Mucosa of descending colon (tissue), 3 donors: ENCODE data around the gene CD46. TPM values are rescaled to one million over a fixed set of nuclear protein-coding genes. Genes with fewer than 3 reads are reported as not detected.
"Not testable (repeated sequence)": the region's sequence is repeated elsewhere in the genome, so short reads cannot be mapped to it uniquely, and the experiment has no call there.

Experiments
- ATAC-seq: fragments of 200-7000 bp; cut with Tn5 transposase; one replicate; pipeline ENCODE4 v1.9.1; 2020; ENCODE audit warnings: mild to moderate bottlenecking, moderate library complexity
- DNase-seq, 3 donors: peaks; one replicate each; pipeline ENCODE4 v3.0.0-alpha.2; 2020
- H3K36me3 ChIP-seq: fragments of 200-600 bp; one replicate; pipeline ENCODE4 v1.8.0; 2021; ENCODE audit warnings: low read depth, mild to moderate bottlenecking
- H3K4me1 ChIP-seq: fragments of 200-600 bp; one replicate; pipeline ENCODE4 v1.8.0; 2021; ENCODE audit warnings: low read depth, mild to moderate bottlenecking
- H3K4me3 ChIP-seq: fragments of 200-600 bp; one replicate; pipeline ENCODE4 v1.8.0; 2021; ENCODE audit warnings: mild to moderate bottlenecking
- H3K9me3 ChIP-seq: fragments of 200-600 bp; one replicate; pipeline ENCODE4 v1.8.0; 2021; ENCODE audit warnings: mild to moderate bottlenecking
- intact Hi-C, 2 donors: fragments of 100-400 bp; cut with DNase I in 1 of 2; cut with micrococcal nuclease in 1 of 2; formaldehyde crosslinking; loops; one replicate each; pipeline versions ENCODE4 v1.11.0 to v1.11.1; 2022; cut with DNase I, micrococcal nuclease
- total RNA-seq, 3 donors: library from RNA; stranded (reverse); fragmentation: NEBNext Ultra II Directional in 2 of 3; extraction: Animal tissue kit (Norgen Biotek cat#: 25700) in 2 of 3; gene quantifications; one replicate each; pipeline versions ENCODE4 v1.2.1 to v1.2.4, GENCODE V29; 2021 to 2023
- TF ChIP-seq, protein P1 (sequence below): fragments of 200-600 bp; IDR thresholded peaks from one replicate; pipeline ENCODE4 v1.8.0; 2022; ENCODE audit warnings: antibody characterized with exemption, mild to moderate bottlenecking
- donor health status: DM: no; HTN: no; CAD: no; lungs with moderate emphysema.
- donor health status: DM: no; HTN: no; CAD: no.
- donor health status: DM: no; HTN: yes; CAD: no.

CD46 gene
- total RNA-seq, 3 donors from 2014 or later, result 170 to 260 (median 202) TPM

DNA sequence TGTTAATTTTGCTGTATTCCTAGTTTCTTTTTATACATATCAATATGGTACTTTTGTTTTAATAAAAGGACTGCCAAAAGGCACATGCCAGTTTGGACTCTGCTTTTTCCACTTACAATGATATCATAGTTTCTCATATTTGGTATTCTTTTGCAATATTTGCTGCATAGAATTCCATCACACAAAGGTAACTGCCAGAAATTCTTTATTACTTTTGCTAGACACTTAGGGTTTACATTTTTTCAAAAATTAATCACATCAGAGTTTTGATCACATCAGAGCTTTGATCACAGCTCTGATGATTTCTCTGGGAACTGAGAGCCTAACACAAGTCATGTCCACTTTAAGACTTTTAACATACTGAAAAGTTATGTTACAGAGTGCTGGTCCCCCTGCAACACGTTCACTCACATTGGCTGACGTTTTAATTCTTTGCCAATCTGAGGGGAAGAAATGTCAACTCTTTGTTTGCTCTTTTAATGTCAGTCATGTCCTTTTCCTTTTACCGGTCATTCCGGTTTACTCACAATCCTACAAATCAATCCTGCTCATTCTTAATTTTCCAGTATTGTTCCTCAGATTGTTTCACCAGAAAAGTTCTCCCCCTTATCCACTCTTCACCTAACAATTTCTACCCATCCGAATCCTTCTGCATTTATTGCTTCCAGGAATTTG, 1.1 kb upstream of the CD46 start:
- H3K4me1 ChIP-seq, result peaks cover 38% of the 10 kb centered on the region
- TF ChIP-seq, protein P1, sequence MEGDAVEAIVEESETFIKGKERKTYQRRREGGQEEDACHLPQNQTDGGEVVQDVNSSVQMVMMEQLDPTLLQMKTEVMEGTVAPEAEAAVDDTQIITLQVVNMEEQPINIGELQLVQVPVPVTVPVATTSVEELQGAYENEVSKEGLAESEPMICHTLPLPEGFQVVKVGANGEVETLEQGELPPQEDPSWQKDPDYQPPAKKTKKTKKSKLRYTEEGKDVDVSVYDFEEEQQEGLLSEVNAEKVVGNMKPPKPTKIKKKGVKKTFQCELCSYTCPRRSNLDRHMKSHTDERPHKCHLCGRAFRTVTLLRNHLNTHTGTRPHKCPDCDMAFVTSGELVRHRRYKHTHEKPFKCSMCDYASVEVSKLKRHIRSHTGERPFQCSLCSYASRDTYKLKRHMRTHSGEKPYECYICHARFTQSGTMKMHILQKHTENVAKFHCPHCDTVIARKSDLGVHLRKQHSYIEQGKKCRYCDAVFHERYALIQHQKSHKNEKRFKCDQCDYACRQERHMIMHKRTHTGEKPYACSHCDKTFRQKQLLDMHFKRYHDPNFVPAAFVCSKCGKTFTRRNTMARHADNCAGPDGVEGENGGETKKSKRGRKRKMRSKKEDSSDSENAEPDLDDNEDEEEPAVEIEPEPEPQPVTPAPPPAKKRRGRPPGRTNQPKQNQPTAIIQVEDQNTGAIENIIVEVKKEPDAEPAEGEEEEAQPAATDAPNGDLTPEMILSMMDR, result no peak
- ATAC-seq (no peak), DNase-seq (peak in 1 of 3 donors; percentile 9)
- no peak overlapping the region for H3K4me3 ChIP-seq
- intact Hi-C loops, result no loop called here
- H3K9me3 ChIP-seq, result no peaks in the 10 kb centered on the region
- no peaks in the 10 kb centered on the region for H3K36me3 ChIP-seq

DNA sequence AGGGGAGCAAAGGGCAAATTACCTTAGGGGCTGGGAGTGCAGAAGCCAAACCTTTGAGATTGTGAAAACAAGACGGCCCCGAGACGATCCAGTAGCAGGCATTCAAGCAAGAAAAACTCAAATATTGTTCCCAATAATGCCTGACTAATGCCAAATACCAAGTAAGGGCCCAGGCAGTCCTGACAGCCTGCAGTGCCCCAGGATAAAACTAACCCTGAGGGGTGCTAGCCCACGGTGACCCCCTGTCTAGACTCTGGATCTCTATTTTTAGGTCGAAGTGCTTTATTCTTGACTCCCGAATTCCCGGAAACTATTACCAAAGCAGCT, 428 bp upstream of the CD46 start:
- intact Hi-C loops, DNase-seq, ATAC-seq, H3K9me3 ChIP-seq, H3K36me3 ChIP-seq: not testable (repeated sequence)
- H3K4me3 ChIP-seq, result peak overlapping the region; percentile 69
- H3K4me1 ChIP-seq, result peaks cover 44% of the 10 kb centered on the region

DNA sequence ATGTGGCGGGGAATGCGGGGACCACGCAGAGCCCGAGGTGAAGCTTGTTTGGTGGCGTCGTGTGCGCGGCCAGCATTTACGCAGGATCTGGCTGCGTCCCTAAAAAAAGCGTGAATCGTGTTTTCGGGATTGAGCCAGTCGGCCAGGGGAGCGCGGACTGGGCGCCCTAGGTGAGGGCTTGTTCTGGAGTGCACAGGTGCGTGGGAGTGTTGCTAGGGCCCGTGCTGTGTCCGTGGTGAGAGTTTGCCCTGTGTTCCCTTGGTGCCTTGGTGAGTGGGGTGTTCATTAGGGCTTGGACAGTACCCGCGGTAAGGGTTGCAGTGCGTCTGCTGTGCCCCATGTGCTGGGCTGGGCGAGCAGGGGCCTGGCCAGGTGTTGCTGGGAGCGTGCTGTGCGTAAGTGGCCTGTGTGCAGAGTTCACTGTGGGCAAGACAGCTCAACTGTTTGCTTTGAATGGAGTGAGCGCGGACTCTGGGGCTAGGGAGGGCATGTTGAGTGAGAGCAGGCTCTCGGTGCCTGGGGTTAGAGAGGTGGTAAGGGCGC, 673 bp downstream of the CD46 start:
- ATAC-seq, result peak; percentile 71
- H3K4me3 ChIP-seq, result peak overlapping the region; percentile 69
- intact Hi-C loops, result no loop called here
- no peaks in the 10 kb centered on the region for H3K36me3 ChIP-seq
- peaks cover 45% of the 10 kb centered on the region for H3K4me1 ChIP-seq
- DNase-seq, result peak; percentile 77 to 84 (median 80)
- H3K9me3 ChIP-seq, result no peaks in the 10 kb centered on the region
- TF ChIP-seq, protein P1, result no peak

DNA sequence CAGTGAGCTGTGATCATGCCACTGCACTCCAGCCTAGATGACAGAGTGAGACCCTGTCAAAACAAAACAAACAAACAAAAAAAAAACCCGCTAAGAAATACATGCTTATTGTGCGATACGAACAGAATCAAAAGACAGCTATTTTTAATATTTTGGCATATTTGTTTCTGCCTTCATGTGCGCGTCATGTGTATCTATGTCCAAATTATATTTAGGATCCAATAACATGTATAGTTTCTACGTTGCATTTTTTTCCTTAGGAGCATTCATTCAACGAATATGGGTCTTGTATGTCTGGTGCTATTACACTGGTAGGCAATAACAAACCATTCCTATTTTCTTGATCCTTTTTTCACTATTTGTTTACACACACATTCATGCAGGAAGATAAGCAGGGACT, 1.8 kb downstream of the CD46 start:
- intact Hi-C loops, result no loop called here
- no peaks in the 10 kb centered on the region for H3K9me3 ChIP-seq
- ATAC-seq (no peak), DNase-seq (no peak)
- H3K4me3 ChIP-seq, result no peak overlapping the region
- no peaks in the 10 kb centered on the region for H3K36me3 ChIP-seq
- peaks cover 45% of the 10 kb centered on the region for H3K4me1 ChIP-seq
- TF ChIP-seq, protein P1, result no peak

DNA sequence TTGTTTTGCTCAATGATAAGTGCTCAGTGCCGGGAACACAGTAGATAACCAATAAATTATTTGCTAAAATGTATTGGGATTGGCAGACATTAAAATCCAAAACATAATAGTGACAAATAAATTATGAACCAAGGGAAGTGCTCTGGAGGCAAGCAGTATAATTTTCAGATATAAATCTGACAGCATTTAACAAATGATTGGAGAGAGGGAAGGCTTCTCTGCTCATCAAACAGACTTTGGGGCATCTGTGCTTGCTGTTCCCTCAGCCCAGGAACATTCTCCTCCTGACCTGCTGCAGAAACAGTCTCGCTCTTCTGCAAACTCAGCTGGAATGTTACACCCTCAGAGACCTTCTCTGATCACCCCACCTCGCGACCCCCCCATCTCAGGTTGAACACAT, 2.2 kb downstream of the CD46 start:
- Histone ChIP-seq H3K4me1 (peaks cover 45% of the 10 kb centered on the region), H3K4me3 (no peak overlapping the region), H3K9me3 (no peaks in the 10 kb centered on the region), H3K36me3 (no peaks in the 10 kb centered on the region)
- DNase-seq (peak in 1 of 3 donors; percentile 8), ATAC-seq (no peak)
- intact Hi-C loops, result no loop called here
- TF ChIP-seq, protein P1, result no peak

DNA sequence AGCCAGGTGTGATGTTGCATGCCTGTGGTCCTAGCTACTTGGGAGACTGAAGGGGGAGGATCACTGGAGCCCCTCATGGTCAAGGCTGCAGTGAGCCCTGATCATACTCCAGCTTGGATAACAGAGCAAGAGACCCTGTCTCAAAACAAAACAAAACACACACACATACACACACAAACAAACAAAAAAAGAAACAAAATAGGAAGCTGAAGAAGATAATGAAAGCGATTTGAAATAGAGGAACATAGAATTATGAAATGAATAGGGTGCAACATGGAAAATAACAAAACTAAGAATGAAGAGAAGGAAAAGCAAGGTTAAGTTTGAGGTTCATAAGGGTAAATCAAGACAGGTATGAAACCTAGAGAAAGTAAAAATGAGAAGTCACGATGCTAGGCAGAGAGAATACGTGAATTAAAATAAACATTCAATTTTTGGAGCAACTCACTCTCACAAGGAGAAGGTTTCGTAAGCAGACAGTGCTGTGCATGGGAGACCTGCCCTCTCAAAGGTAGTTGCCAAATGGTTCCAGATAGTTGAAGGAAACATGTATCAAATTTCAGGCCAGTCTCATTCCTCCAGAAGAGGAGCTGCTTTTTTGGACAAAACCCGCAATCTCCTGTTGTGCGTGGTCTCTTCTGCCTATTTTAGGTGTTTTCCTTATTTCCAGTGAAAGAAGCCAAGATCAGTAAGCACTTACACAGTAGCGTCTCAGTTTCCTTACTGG, 3.3 kb downstream of the CD46 start:
- TF ChIP-seq, protein P1, result no peak
- intact Hi-C loops, result no loop called here
- H3K4me1 ChIP-seq, result peaks cover 38% of the 10 kb centered on the region

More for the DNA sequence above, 3.3 kb downstream of the CD46 start:
- Histone ChIP-seq H3K4me3 (no peak overlapping the region), H3K9me3 (no peaks in the 10 kb centered on the region), H3K36me3 (no peaks in the 10 kb centered on the region)
- ATAC-seq (no peak), DNase-seq (no peak)
